GM13977 (cell line): ENCODE results near the gene CPTP.

Experiments
- DNase-seq: peaks from one replicate; pipeline ENCODE4 v3.0.0; 2012; ENCODE audit warnings: low spot score
- in situ Hi-C: fragments of 300-500 bp; cut with MboI; formaldehyde crosslinking; loops from one replicate; pipeline ENCODE4 v1.12.0; 2022; ENCODE audit warnings: low sequenced_read_pairs, low pct_unique_long_range_greater_than_20kb, mixed read lengths, inconsistent platforms; ENCODE audit not compliant: unreplicated experiment
- TF ChIP-seq, protein P1 (sequence below): IDR thresholded peaks from 2 replicates; pipeline ENCODE4 v1.5.1; 2012; ENCODE audit warnings: mild to moderate bottlenecking, control low read depth; ENCODE audit not compliant: insufficient read depth; ENCODE audit errors: extremely low read depth, missing control alignments

The CPTP gene

DNA sequence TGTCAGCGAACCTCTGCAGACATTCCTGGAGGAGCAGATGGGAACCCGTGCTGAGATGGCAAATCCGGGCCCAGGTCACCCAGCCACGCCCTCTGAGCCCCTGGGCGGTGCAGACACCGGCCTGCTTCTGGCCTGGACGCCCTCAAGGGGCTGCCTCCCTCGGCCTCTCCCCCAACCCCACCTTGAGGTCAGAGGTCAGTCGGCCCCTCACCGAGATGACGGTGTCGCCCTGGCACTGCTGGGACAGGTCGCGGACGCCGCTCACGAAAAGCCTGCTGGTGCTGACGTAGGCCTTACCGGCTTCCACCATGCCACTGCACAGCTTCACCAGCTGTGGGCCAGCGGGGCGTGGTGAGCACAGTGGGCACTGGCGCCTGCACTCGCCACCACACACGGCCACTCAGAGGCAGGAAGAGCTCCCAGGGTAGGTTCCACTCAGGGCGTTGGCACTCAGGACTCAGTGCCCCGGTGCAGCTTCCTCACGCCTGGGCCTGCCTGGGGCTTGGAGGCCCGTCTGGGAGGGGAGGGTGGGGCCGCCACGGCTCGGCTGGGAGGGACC, 21.6 kb upstream of the CPTP start:
- TF ChIP-seq, protein P1, sequence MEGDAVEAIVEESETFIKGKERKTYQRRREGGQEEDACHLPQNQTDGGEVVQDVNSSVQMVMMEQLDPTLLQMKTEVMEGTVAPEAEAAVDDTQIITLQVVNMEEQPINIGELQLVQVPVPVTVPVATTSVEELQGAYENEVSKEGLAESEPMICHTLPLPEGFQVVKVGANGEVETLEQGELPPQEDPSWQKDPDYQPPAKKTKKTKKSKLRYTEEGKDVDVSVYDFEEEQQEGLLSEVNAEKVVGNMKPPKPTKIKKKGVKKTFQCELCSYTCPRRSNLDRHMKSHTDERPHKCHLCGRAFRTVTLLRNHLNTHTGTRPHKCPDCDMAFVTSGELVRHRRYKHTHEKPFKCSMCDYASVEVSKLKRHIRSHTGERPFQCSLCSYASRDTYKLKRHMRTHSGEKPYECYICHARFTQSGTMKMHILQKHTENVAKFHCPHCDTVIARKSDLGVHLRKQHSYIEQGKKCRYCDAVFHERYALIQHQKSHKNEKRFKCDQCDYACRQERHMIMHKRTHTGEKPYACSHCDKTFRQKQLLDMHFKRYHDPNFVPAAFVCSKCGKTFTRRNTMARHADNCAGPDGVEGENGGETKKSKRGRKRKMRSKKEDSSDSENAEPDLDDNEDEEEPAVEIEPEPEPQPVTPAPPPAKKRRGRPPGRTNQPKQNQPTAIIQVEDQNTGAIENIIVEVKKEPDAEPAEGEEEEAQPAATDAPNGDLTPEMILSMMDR = no peak
- no peak for DNase-seq
- in situ Hi-C loops = no loop called here

DNA sequence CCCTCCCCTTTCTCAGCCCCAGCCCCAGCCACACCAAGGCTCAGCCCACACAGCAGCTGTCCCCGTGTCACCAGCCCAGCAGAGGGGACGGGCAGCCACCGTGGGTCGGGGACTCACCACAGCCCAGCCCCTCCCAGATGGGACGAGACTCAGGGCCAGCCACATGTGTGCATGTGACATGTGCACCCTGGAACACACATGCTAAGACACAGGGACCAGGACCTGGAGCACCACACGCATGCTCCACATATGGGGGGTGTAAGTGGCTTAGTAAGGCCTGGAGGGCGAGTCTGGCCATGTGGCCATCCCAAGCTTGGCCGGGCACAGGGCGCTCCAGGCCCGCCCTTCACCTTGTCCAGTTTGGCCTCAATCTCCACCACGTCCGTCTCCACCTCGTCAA, 20.9 kb upstream of the CPTP start:
- TF ChIP-seq, protein P1 = no peak
- in situ Hi-C loops = no loop called here
- DNase-seq = no peak

DNA sequence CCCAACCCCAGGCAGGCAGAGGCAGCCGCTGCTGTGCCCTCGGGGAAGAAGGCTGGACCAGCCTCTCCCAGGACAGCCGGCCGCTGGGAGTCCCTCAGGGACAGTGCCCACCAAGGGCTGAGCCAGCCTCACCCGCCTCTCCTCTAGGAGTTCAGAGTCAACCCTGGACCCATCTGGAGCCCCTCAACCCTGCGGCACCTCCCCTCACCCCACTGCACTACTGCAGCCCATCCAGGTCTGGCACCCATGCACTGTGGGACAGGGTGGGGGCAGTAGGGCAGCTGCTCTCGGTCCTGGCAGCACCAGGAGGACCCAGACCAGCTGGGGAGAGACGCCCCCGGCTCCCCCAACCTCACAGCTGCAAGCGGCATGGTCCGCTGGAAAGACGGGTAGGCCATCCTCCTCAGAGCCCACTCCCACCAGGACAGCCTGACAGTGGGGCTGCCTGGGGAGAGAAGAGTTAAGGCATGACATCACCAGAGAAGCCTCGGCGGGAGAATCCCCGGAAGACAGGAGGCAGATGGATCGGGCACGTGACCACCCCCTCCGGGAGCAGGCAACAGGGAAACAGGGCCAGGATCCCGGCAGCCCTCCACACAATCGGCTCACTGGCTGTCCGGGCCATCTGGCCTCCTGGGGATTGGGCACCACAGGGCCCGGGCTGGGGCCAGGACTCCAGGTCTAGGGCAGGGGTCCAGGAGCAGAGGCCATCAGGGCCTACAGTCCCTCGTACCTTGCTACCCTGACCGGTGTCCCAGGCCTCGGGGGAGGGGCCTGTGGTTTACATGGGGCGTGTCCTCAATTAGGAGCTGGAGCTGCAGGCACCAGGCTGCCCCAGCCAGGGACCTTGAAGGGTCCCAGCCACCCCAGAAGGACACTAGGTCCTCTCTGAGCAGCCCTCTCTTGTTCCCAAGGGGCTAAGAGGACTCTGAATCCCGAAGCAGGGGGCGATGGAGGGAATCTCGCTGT, 20.0 kb upstream of the CPTP start:
- in situ Hi-C loops = no loop called here
- TF ChIP-seq, protein P1 = no peak
- no peak for DNase-seq

DNA sequence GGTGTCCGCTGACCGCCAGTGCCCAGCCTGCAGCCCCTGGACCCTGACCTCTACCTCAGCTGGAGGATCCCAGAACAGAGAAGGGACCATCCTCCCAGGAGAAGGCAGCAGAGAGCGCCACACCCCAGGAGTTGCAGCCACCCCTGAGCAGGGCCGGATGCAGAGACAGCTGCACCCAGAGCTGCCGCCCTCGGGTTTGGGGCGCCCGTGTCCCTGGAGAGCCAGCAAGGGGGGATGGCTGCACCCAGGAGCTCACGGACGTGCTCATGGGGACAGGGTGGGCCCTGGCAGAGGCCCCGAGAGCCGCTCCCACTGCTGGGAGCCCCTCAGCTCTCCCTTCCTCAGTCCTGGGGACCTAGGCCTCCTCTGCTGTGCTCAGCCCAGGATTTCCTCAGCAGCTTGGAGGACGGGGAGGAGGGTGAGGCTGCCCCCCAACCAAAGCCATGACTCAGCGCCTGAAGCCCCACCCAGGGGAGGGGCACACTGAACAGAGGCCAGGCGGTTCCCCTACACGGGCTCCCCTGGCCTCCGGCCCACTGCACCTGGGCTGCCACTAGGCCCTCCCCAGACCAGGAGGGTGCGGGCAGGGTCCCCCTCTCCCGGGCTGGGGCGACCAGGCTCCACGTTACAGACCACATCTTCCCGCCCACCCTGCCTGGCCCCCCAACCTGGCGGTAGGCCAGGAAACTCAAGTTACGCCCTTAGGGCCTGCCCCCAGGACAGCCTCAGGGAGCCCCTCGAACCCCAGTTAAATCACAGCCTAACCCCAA, 19.1 kb upstream of the CPTP start:
- TF ChIP-seq, protein P1 = peak; percentile 21
- in situ Hi-C loops = no loop called here
- peak; percentile 85 for DNase-seq

DNA sequence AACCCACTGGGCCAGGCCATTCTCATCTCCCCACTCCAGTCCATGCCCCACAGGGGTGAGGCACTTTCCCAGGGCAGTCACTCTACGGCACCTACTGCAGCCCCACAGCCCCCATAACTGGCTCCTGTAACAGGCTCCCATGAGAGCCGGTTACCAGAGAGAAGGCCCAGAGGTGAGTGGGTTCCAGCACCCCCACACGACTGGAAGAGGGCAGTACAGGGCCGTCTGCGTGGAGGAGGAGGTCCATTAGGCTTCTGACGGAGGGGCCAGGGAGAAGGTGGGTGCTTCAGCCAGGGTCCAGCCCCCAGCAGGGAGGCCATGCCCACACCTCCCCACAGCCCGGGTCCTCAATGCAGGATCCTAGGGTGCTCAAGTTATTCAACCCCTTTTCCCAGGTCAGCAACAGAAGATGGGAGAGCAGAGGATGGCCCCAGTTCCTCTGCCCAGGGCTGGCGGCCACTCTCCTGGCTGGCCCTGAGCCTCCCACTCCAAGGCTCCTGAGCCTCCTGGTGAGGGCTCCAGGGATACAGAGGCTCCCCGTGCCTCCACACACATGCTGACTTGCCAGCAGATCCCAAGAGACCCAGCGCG, 18.4 kb upstream of the CPTP start:
- in situ Hi-C loops = no loop called here
- TF ChIP-seq, protein P1 = peak; percentile 48

DNA sequence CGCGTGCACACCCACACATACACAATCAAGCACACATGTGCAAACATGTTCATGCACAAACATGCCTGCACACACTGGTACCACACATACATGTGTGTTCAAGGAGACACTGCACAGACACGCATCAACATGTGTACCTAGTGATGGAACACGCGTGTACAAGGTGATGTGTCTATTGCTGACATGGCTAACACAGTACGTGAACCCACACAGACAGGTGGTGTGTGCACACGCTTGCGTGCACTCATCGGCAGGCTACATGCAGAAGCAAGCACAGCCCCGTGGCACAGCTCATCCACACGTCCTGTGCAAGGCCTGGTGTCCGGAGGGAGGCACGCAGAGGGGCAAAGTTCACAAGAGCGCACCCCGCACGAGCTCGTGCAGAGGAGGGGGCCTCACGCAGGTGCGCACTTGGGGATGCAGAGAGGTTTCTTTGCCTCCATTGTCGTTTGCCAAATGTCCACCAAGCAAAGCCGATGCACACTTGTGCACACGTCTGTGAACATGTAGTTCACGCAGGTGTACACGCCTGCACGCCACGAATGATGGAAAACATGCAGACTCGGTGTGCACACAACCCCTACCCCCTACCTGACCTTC, 17.8 kb upstream of the CPTP start:
- in situ Hi-C loops = no loop called here
- TF ChIP-seq, protein P1 = no peak
- DNase-seq = no peak

More for the DNA sequence above, 18.4 kb upstream of the CPTP start:
- DNase-seq = no peak
